Retinal pigment epithelial cell (primary cell): ENCODE measurements around the gene ENPP1.

ENCODE experiments used
- DNase-seq: peaks from one replicate; pipeline ENCODE4 v3.0.0-alpha.2; 2010; ENCODE audit warnings: low read depth
- H3K4me3 ChIP-seq: 2 replicates; pipeline ENCODE4 v1.5.1; 2011; ENCODE audit warnings: mild to moderate bottlenecking, low read length, control low read depth, moderate library complexity
- CTCF ChIP-seq: conservative IDR thresholded peaks from 2 replicates; pipeline ENCODE4 v1.5.1; 2011; ENCODE audit warnings: low read depth, low read length, control low read depth, inconsistent platforms

The ENPP1 gene

DNA sequence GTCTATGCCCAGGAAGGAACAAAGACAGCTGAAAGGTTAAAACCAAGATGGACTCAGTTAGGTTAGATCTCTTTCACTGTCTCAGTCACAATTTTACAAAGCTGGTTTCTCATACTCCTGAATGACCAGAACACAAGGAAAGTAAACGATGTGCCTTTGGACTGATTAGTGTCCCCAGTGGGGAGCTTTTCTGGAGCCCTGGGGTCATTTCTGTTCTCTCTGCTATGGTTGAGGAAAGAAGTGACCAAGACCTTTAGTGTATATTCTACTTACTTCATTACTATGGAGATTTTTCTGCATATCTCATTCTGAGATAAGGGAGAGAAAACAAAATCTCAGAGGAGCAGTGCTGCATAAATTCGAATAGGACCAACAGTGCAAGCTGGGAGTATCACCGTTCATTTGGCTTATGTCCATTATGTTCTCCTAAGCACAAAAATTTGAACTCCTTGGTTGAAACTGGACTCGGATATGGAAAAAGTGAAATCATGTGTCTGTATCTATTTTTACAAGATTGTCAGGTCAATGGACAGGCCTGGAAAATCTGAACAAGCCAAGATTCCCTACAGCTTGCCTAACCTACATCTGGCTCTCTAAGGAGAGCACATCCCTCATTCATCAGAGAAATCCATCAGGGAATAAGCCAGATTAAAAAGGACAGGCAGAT lies 34.4 kb upstream of the ENPP1 start:
- no peak overlapping the region for H3K4me3 ChIP-seq
- no peak for DNase-seq
- TF ChIP-seq CTCF: no peak

GRCh38 chr6:131775886-131776285 lies 31.9 kb upstream of the ENPP1 start:
- no peak overlapping the region for H3K4me3 ChIP-seq
- no peak for TF ChIP-seq CTCF
- no peak for DNase-seq

- DNase-seq: no peak
- TF ChIP-seq CTCF: no peak
- H3K4me3 ChIP-seq: no peak overlapping the region
These were observed 30.8 kb upstream of the ENPP1 start for GRCh38 chr6:131776985-131777384.

DNA sequence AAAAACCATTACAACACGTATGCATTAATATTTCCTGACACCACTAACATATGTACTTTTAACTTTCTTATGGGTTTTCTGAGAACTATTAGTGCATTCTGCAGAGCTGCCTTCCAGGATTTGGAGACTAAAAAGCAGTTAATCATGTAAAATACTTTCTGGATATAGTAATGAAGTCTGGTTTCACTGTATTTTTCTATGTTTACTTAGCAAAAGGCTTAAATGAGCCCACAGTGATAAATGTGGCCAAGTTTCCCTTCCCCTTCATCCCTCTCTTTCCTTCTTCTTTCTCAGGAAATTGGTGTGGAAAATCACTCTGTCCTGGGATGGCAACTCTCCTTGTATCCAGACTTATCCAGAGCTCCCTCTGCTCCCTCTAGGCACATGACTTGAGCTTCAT lies 29.7 kb upstream of the ENPP1 start:
- TF ChIP-seq CTCF: no peak
- no peak overlapping the region for H3K4me3 ChIP-seq
- DNase-seq: no peak

- no peak for TF ChIP-seq CTCF
- DNase-seq: no peak
These were observed 28.5 kb upstream of the ENPP1 start for GRCh38 chr6:131779304-131779703.

GRCh38 chr6:131780600-131780999 lies 27.2 kb upstream of the ENPP1 start:
- DNase-seq: no peak
- TF ChIP-seq CTCF: no peak
- H3K4me3 ChIP-seq: no peak overlapping the region

More at GRCh38 chr6:131779304-131779703, 28.5 kb upstream of the ENPP1 start:
- H3K4me3 ChIP-seq: no peak overlapping the region

DNA sequence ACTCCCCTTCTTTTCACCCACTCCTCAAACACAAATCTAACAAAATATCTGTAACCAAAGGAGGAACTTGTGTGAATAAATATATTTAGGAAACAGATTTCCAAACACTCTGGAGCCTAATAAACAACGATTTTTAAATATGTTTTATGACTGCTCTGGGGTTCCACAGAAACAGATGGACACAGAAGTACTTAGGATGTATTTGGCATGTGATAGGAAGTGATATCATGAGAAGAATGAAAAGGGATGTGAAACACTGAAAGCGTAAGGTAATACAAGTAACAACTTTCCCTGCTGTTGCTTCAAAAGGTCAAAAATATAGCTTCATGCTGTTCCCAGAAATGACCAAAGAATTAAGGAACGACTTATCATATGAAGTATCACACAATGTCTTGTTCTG lies 26.1 kb upstream of the ENPP1 start:
- no peak for DNase-seq
- no peak overlapping the region for H3K4me3 ChIP-seq
- TF ChIP-seq CTCF: no peak
